HepG2 (cell line): ENCODE results near the gene NHSL1. TPM values are rescaled to one million over a fixed set of nuclear protein-coding genes. Genes with fewer than 3 reads are reported as not detected.

Experiments
- ATAC-seq: fragments of 200-7000 bp; cut with Tn5 transposase; 3 replicates; pipeline ENCODE4 v1.9.1; 2020; ENCODE audit warnings: mild to moderate bottlenecking, moderate library complexity
- BruUV-seq: library from RNA; stranded (reverse); fragments of 400-500 nt; replicated peaks from 2 replicates; lab custom pipeline; 2021; lab: Mats Ljungman, UMichigan
- CTCF ChIA-PET: fragments of 300-600 bp; formaldehyde crosslinking; extraction: SDS; loops from one replicate; lab custom pipeline; 2021; ENCODE audit warnings: low total read pairs, inconsistent platforms, low intra/inter-chr PET ratio; lab: Yijun Ruan, JAX
- POLR2A ChIA-PET: fragments of 350-600 bp; sonication (Branson Sonifier 250); formaldehyde crosslinking; loops from one replicate; lab custom pipeline; 2020; ENCODE audit warnings: antibody characterized with exemption, inconsistent platforms; lab: Yijun Ruan, JAX
- DNase-seq: peaks from one replicate; pipeline ENCODE4 v3.0.0-alpha.2; 2015; ENCODE audit warnings: low spot score
- FAIRE-seq: peaks from 3 replicates; lab custom pipeline; 2011; peaks lifted over from hg19 to GRCh38; lab: Jason Lieb, UNC
- H2AFZ ChIP-seq: one replicate; pipeline ENCODE4 v1.6.1; 2011; ENCODE audit warnings: low read length, inconsistent platforms
- H3K27ac ChIP-seq: fragments of 300-600 bp; 3 replicates; pipeline ENCODE4 v1.8.0; 2011; ENCODE audit warnings: mixed run types, mild to moderate bottlenecking, mixed read lengths, low read length, inconsistent platforms; ENCODE audit not compliant: insufficient read depth; ENCODE audit errors: extremely low read length
- H3K27me3 ChIP-seq, 2 experiments: fragments of 200-600 bp in 1 of 2; 2 replicates in 1 of 2; 3 replicates in 1 of 2; pipeline versions ENCODE4 v1.6.0 to v1.8.0; 2011; ENCODE audit warnings: low read length in 2 of 2, mild to moderate bottlenecking in 2 of 2, moderate library complexity in 2 of 2, inconsistent platforms in 1 of 2; ENCODE audit not compliant: insufficient read depth in 2 of 2, control insufficient read depth in 1 of 2
- H3K36me3 ChIP-seq, 2 experiments: fragments of 200-600 bp in 1 of 2; replicated peaks in 1 of 2; 2 replicates in 1 of 2; 3 replicates in 1 of 2; pipeline versions ENCODE4 v1.5.1 to v1.8.0; 2011; ENCODE audit warnings: low read length in 2 of 2, inconsistent platforms in 1 of 2; ENCODE audit not compliant: insufficient read depth in 2 of 2, control insufficient read depth in 1 of 2
- H3K4me1 ChIP-seq: 2 replicates; pipeline ENCODE4 v1.5.1; 2012; ENCODE audit warnings: low read length, inconsistent platforms; ENCODE audit not compliant: insufficient read depth
- H3K4me2 ChIP-seq: 2 replicates; pipeline ENCODE4 v1.6.0; 2011; ENCODE audit warnings: low read depth, low read length, inconsistent platforms
- H3K4me3 ChIP-seq, 3 experiments: fragments of 200-600 bp in 1 of 3; sonication (generic), shearing (Covaris generic) in 1 of 3; replicated peaks in 1 of 3; 2 replicates each; pipeline ENCODE4 v1.5.1; 2011 to 2016; ENCODE audit warnings: low read length in 3 of 3, inconsistent platforms in 2 of 3, low read depth in 2 of 3, mild to moderate bottlenecking in 2 of 3, control low read depth in 1 of 3, mixed read lengths in 1 of 3; ENCODE audit not compliant: insufficient read depth in 1 of 3
- H3K79me2 ChIP-seq: one replicate; pipeline ENCODE4 v1.6.1; 2011; ENCODE audit warnings: low read length, inconsistent platforms; ENCODE audit not compliant: insufficient read depth
- H3K9ac ChIP-seq: 2 replicates; pipeline ENCODE4 v1.6.0; 2011; ENCODE audit warnings: mild to moderate bottlenecking, low read depth, low read length, inconsistent platforms; ENCODE audit not compliant: insufficient read depth
- H3K9me3 ChIP-seq: 2 replicates; pipeline ENCODE4 v1.5.1; 2012; ENCODE audit warnings: mild to moderate bottlenecking, low read length
- H4K20me1 ChIP-seq: 2 replicates; pipeline ENCODE4 v1.6.0; 2011; ENCODE audit warnings: inconsistent platforms, mild to moderate bottlenecking, low read length, moderate library complexity; ENCODE audit not compliant: insufficient read depth
- BRCA1 ChIP-seq: sonication (generic); formaldehyde crosslinking; IDR thresholded peaks from 2 replicates; pipeline ENCODE4 v1.4.0; 2020; ENCODE audit warnings: missing genetic modification reagents
- HMG20A ChIP-seq: IDR thresholded peaks from 2 replicates; pipeline ENCODE4 v1.6.1; 2016; ENCODE audit warnings: borderline replicate concordance
- SAP130 ChIP-seq: IDR thresholded peaks from 2 replicates; pipeline ENCODE4 v1.6.1; 2016; ENCODE audit warnings: low read depth
- ZNF24 ChIP-seq: fragments of 450-650 bp; IDR thresholded peaks from 2 replicates; pipeline ENCODE4 v1.6.1; 2017; ENCODE audit warnings: antibody characterized with exemption, mild to moderate bottlenecking
- ZNF34 ChIP-seq: sonication (generic); formaldehyde crosslinking; IDR thresholded peaks from 2 replicates; pipeline ENCODE4 v1.4.0; 2020; ENCODE audit warnings: mild to moderate bottlenecking, missing genetic modification reagents, borderline replicate concordance
- WGBS: methylation state at CpG from one replicate; pipeline ENCODE4 v1.1.6; 2017; ENCODE audit warnings: low lambda C conversion rate; 5-methylcytosine and 5-hydroxymethylcytosine counted together
- in situ Hi-C: cut with HindIII; loops from 2 replicates; pipeline ENCODE4 v1.10.0; 2017; ENCODE audit warnings: low pct_unique_long_range_greater_than_20kb; ENCODE audit not compliant: extremely low pct_ligation_motif_present
- intact Hi-C: fragments of 100-400 bp; cut with micrococcal nuclease; formaldehyde crosslinking; loops from one replicate; pipeline ENCODE4 v1.10.0; 2022; ENCODE audit not compliant: unreplicated experiment
- polyA plus RNA-seq, 8 experiments: library from polyadenylated mRNA; depleted of rRNA in 3 of 8; stranded (reverse) in 7 of 8; unstranded in 1 of 8; fragments of >200 nt; fragmentation: Illumina TruSeq in 4 of 8; extraction: Trizol in 4 of 8; gene quantifications; 2 replicates each; pipeline versions ENCODE4 v1.2.1 to v1.2.3, GENCODE V29; 2011 to 2016; ENCODE audit warnings: low read depth in 4 of 8, missing spikeins in 1 of 8, mixed read lengths in 1 of 8; ENCODE audit not compliant: insufficient read depth in 1 of 8
- total RNA-seq, 5 experiments: library from RNA; depleted of rRNA; stranded (reverse); fragments of >200 nt; fragmentation: Illumina TruSeq; extraction: Trizol; gene quantifications; 2 replicates each; pipeline ENCODE4 v1.2.3, GENCODE V29; 2016; ENCODE audit warnings: low read depth in 1 of 5
- TF ChIP-seq, protein P1 (sequence below): sonication (generic); formaldehyde crosslinking; IDR thresholded peaks from 2 replicates; pipeline ENCODE4 v1.4.0; 2020; ENCODE audit warnings: mild to moderate bottlenecking, low read depth, missing genetic modification reagents
- TF ChIP-seq, protein P2 (sequence below): sonication (generic); formaldehyde crosslinking; IDR thresholded peaks from 2 replicates; pipeline ENCODE4 v1.4.0; 2020; ENCODE audit warnings: missing genetic modification reagents
- TF ChIP-seq, protein P3 (sequence below), 2 experiments: sonication (generic) in 1 of 2; formaldehyde crosslinking in 1 of 2; IDR thresholded peaks; 2 replicates each; pipeline versions ENCODE4 v1.4.0 to v1.6.1; 2016 to 2020; ENCODE audit warnings: borderline replicate concordance in 1 of 2, low read depth in 1 of 2, mild to moderate bottlenecking in 1 of 2, missing genetic modification reagents in 1 of 2
- TF ChIP-seq, protein P4 (sequence below): sonication (generic); formaldehyde crosslinking; IDR thresholded peaks from 2 replicates; pipeline ENCODE4 v1.8.0; 2022; ENCODE audit warnings: mild to moderate bottlenecking, missing genetic modification reagents, moderate library complexity
- TF ChIP-seq, protein P5 (sequence below): sonication (generic); formaldehyde crosslinking; IDR thresholded peaks from 2 replicates; pipeline ENCODE4 v1.4.0; 2020; ENCODE audit warnings: mild to moderate bottlenecking, missing genetic modification reagents

The NHSL1 gene
- total and polyA plus RNA-seq, 2 of the 13 experiments (the other 11 are each of a cell fraction or from before 2014, with no cell fraction given) = 24.9 to 53.6 TPM

DNA sequence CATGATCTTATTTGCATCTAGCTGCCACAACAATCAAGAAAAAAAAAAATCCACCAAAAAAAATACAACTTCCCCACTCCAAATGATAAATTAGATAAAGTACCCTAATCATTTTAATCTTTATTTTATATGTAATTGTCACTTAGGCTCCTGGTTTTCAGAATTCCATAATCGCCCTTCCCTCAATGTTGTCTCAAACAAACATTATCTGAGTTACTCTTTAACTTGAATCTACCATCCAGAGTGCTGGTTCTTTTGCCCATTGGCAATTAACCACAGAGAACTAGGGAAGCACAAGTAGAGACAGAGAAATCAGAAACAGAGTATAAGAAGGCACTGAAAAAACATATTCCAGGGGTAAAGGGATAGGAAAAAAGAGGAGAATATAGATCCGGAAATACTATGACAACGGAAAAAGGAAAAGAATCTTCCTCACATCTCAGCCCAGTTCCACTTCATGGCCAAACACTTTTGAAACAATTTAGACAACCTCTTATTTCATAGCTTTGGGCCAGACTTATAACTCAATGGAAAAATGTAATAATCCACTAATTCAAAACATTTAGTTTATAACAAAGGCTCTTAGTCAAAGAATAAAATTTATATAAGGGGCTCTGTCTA lies 861 bp upstream of the NHSL1 start:
- no peaks in the 10 kb centered on the region; a peak in 1 of 5 replicates for H3K27me3 ChIP-seq
- no peak overlapping the region for H2AFZ ChIP-seq
- DNase-seq = peak; percentile 63
- ChIA-PET POLR2A (interaction anchor here (0.9 to 2.3 kb wide), 9 partner anchors 8 to 73 kb away, joined by 3 to 9 read pairs (median 3); no protein-coding TSS in a partner anchor), CTCF (no interaction called here)
- H4K20me1 ChIP-seq = peaks cover 8% of the 10 kb centered on the region; the same call in 1 of the 2 replicates
- intact Hi-C loops = no loop called here
- peak overlapping the region; percentile 63 to 86 (median 75); a peak in 5 of 6 replicates for H3K4me3 ChIP-seq
- H3K9ac ChIP-seq = peak overlapping the region; percentile 66
- FAIRE-seq = no peak
- H3K4me2 ChIP-seq = peak overlapping the region; percentile 68
- no TSS peak for BruUV-seq
- H3K9me3 ChIP-seq = no peaks in the 10 kb centered on the region
- ATAC-seq = peak; percentile 37
- WGBS = 2% methylated on average over 3 of the region's 3 CpGs
- H3K4me1 ChIP-seq = peaks cover 89% of the 10 kb centered on the region
- H3K27ac ChIP-seq = peak overlapping the region; percentile 70
- peaks cover 80% of the 10 kb centered on the region for H3K79me2 ChIP-seq
- in situ Hi-C loops = no loop called here
- H3K36me3 ChIP-seq = peaks cover 4 to 11% of the 10 kb centered on the region in 2 experiments
- TF ChIP-seq BRCA1 (CRISPR knock-in tag) (no peak), HMG20A (CRISPR knock-in tag) (no peak; the same call in 1 of the 2 replicates), ZNF34 (CRISPR knock-in tag) (no peak), ZNF24 (no peak), SAP130 (CRISPR knock-in tag) (peak; percentile 70; the same call in 1 of the 2 replicates)
- TF ChIP-seq, protein P1, sequence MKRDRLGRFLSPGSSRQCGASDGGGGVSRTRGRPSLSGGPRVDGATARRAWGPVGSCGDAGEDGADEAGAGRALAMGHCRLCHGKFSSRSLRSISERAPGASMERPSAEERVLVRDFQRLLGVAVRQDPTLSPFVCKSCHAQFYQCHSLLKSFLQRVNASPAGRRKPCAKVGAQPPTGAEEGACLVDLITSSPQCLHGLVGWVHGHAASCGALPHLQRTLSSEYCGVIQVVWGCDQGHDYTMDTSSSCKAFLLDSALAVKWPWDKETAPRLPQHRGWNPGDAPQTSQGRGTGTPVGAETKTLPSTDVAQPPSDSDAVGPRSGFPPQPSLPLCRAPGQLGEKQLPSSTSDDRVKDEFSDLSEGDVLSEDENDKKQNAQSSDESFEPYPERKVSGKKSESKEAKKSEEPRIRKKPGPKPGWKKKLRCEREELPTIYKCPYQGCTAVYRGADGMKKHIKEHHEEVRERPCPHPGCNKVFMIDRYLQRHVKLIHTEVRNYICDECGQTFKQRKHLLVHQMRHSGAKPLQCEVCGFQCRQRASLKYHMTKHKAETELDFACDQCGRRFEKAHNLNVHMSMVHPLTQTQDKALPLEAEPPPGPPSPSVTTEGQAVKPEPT (CRISPR knock-in tag) = no peak
- TF ChIP-seq, protein P2, sequence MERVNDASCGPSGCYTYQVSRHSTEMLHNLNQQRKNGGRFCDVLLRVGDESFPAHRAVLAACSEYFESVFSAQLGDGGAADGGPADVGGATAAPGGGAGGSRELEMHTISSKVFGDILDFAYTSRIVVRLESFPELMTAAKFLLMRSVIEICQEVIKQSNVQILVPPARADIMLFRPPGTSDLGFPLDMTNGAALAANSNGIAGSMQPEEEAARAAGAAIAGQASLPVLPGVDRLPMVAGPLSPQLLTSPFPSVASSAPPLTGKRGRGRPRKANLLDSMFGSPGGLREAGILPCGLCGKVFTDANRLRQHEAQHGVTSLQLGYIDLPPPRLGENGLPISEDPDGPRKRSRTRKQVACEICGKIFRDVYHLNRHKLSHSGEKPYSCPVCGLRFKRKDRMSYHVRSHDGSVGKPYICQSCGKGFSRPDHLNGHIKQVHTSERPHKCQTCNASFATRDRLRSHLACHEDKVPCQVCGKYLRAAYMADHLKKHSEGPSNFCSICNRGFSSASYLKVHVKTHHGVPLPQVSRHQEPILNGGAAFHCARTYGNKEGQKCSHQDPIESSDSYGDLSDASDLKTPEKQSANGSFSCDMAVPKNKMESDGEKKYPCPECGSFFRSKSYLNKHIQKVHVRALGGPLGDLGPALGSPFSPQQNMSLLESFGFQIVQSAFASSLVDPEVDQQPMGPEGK (CRISPR knock-in tag) = no peak
- TF ChIP-seq, protein P3, sequence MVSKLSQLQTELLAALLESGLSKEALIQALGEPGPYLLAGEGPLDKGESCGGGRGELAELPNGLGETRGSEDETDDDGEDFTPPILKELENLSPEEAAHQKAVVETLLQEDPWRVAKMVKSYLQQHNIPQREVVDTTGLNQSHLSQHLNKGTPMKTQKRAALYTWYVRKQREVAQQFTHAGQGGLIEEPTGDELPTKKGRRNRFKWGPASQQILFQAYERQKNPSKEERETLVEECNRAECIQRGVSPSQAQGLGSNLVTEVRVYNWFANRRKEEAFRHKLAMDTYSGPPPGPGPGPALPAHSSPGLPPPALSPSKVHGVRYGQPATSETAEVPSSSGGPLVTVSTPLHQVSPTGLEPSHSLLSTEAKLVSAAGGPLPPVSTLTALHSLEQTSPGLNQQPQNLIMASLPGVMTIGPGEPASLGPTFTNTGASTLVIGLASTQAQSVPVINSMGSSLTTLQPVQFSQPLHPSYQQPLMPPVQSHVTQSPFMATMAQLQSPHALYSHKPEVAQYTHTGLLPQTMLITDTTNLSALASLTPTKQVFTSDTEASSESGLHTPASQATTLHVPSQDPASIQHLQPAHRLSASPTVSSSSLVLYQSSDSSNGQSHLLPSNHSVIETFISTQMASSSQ (IDR thresholded peaks at IDR 0.05; ENCODE audit: low read depth) = peak; percentile 85
- TF ChIP-seq, protein P3 (CRISPR knock-in tag; IDR thresholded peaks at IDR 0.05; ENCODE audit: borderline replicate concordance) = peak; percentile 86; the same call in 1 of the 2 replicates
- TF ChIP-seq, protein P4, sequence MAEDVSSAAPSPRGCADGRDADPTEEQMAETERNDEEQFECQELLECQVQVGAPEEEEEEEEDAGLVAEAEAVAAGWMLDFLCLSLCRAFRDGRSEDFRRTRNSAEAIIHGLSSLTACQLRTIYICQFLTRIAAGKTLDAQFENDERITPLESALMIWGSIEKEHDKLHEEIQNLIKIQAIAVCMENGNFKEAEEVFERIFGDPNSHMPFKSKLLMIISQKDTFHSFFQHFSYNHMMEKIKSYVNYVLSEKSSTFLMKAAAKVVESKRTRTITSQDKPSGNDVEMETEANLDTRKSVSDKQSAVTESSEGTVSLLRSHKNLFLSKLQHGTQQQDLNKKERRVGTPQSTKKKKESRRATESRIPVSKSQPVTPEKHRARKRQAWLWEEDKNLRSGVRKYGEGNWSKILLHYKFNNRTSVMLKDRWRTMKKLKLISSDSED = no peak
- TF ChIP-seq, protein P5, sequence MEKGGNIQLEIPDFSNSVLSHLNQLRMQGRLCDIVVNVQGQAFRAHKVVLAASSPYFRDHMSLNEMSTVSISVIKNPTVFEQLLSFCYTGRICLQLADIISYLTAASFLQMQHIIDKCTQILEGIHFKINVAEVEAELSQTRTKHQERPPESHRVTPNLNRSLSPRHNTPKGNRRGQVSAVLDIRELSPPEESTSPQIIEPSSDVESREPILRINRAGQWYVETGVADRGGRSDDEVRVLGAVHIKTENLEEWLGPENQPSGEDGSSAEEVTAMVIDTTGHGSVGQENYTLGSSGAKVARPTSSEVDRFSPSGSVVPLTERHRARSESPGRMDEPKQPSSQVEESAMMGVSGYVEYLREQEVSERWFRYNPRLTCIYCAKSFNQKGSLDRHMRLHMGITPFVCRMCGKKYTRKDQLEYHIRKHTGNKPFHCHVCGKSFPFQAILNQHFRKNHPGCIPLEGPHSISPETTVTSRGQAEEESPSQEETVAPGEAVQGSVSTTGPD (CRISPR knock-in tag) = 0 out of 2 replicates have a peak, but pooled peaks have one; percentile 5
